Measurements from ENCODE around the gene BACE2.

The BACE2 gene

DNA sequence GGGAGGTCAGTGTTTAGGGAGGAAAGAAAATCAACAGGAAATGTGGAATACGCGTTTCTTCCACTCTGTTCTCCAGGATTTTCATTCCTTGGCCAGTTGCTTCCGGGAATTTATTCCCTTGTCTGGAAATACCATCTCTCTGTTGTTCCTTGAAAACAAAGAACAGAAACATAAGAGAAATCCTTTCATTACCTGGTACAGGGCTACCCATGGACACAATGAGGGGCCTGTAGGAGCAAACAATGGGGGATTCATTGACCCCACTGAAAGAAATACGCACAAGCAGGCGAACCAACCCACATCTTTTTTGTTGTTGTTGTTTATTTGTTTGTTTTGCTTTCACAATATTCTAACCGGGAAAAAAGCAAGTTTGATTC lies 20.0 kb upstream of the BACE2 start:
- no peak for DNase-seq (ENCODE audit: low read depth)
- TF ChIP-seq, protein P1, sequence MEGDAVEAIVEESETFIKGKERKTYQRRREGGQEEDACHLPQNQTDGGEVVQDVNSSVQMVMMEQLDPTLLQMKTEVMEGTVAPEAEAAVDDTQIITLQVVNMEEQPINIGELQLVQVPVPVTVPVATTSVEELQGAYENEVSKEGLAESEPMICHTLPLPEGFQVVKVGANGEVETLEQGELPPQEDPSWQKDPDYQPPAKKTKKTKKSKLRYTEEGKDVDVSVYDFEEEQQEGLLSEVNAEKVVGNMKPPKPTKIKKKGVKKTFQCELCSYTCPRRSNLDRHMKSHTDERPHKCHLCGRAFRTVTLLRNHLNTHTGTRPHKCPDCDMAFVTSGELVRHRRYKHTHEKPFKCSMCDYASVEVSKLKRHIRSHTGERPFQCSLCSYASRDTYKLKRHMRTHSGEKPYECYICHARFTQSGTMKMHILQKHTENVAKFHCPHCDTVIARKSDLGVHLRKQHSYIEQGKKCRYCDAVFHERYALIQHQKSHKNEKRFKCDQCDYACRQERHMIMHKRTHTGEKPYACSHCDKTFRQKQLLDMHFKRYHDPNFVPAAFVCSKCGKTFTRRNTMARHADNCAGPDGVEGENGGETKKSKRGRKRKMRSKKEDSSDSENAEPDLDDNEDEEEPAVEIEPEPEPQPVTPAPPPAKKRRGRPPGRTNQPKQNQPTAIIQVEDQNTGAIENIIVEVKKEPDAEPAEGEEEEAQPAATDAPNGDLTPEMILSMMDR (IDR thresholded peaks at IDR 0.05; ENCODE audit: low read length, missing control alignments) = no peak
- H3K4me3 ChIP-seq (replicated peaks; ENCODE audit: low read depth, low read length) = no peak overlapping the region

DNA sequence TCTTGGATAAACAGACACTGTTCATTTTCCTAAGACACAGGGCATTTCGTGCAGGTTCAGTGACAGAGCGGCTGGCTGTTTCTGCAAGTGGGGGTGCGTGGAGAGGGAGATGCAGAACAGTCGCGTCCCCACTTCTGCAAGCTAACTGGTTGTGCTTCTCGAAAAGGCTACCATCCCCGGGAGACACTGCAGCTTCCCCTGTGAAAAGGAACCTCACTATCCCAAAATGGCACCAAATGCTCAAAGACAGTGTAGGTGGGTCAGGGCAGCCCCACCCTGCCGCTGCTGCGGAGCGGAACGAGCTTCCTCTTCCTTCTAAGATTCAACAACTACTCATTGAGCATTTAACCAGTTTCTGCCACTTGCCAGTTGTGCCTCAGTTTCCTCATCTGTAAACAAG lies 19.2 kb upstream of the BACE2 start:
- H3K4me3 ChIP-seq (replicated peaks; ENCODE audit: low read depth, low read length) = no peak overlapping the region
- DNase-seq (ENCODE audit: low read depth) = no peak
- TF ChIP-seq, protein P1 (IDR thresholded peaks at IDR 0.05; ENCODE audit: low read length, missing control alignments) = no peak

DNA sequence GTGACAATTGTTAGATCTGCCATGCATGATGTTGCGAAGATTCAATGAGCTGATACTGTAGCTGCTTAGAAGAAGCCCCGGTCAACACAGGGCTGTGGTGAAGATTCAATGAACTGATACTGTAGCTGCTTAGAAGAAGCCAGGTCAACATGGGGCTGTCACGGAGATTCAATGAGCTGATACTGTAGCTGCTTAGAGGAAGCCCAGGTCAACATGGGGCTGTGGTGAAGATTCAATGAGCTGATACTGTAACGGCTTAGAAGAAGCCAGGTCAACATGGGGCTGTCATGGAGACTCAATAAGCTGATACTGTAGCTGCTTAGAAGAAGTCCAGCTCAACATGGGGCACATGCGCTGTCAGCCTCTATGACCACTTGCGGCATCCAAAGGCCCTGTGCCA lies 18.8 kb upstream of the BACE2 start:
- no peak overlapping the region for H3K4me3 ChIP-seq (replicated peaks; ENCODE audit: low read depth, low read length)
- TF ChIP-seq, protein P1 (IDR thresholded peaks at IDR 0.05; ENCODE audit: low read length, missing control alignments) = no peak

DNA sequence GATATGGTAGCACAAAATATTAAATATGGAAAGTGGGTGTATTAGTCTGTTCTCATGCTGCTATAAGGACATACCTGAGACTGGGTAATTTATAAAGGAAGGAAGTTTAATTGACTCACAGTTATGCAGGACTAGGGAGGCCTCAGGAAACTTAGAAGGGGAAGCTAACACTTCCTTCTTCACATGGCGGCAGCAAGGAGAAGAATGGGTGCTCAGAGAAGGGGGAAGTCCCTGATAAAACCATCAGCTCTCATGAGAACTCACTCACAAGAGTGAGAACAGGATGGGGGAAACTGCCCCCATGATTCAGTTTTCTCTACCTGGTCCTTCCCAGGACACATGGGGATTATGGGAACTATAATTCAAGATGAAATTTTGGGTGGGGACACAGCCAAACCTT lies 15.8 kb upstream of the BACE2 start:
- DNase-seq (ENCODE audit: low read depth) = no peak
- H3K4me3 ChIP-seq (replicated peaks; ENCODE audit: low read depth, low read length) = no peak overlapping the region
- TF ChIP-seq, protein P1 (IDR thresholded peaks at IDR 0.05; ENCODE audit: low read length, missing control alignments) = no peak

More for the DNA sequence above, 18.8 kb upstream of the BACE2 start:
- no peak for DNase-seq (ENCODE audit: low read depth)

DNA sequence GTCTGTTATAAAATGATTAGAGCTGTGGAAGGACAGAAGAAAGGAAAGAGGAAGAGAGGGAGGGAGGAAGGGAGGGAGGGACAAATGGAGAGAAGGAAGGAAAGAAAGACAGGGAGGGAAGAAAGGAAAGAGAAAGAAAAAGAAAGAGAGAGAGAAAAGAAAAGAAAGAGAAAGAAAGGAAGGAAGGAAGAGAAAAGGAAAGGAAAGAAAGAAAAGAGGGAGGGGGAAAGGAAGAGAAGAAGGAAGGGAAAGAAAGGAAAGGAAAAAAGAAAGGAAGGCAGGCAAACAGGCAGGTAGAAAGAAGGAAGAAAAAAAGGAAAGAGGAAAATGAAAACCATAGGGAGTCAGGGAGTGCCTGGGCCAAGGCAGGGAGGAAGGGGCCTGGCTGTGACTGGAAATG lies 14.5 kb upstream of the BACE2 start:
- DNase-seq (ENCODE audit: low read depth) = no peak
- no peak overlapping the region for H3K4me3 ChIP-seq (replicated peaks; ENCODE audit: low read depth, low read length)
- TF ChIP-seq, protein P1 (IDR thresholded peaks at IDR 0.05; ENCODE audit: low read length, missing control alignments) = no peak

DNA sequence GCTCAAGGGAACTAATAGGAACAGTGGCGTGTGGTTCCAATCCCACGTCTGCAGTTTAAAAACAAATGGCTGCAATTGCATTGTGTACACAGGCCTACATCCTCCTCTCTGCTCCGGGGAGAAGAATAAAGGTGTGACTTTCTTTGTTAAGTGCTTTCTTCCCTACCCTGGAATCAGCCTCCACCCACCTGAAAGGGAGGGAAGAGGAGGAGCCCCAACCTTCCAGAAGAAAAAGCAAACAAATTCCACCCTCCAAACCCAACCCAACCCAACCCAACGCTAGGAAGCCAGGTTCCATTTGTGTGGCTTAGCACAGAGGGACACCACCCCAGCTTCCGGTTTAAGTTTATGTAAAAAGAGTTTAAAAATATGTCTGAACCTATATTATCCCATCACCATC lies 11.8 kb upstream of the BACE2 start:
- TF ChIP-seq, protein P1 (IDR thresholded peaks at IDR 0.05; ENCODE audit: low read length, missing control alignments) = no peak
- H3K4me3 ChIP-seq (replicated peaks; ENCODE audit: low read depth, low read length) = no peak overlapping the region
- DNase-seq (ENCODE audit: low read depth) = no peak

DNA sequence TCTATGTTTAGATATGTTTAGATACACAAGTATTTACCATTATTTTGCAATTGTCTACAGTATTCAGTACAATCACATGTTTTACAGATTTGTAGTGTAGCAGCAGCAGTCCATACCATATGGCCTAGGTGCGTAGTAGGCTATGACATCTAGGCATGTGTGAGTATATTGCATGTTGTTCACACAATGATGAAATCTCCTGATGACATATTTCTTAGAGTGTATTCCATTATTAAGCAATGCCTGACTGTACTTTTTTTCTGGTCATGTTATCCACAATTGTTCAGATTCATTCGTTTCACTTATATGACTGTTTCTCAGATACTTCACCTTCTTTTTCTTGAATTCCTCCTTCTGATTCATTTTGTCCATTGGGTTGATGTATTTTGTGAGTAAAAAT lies 9.9 kb upstream of the BACE2 start:
- DNase-seq (ENCODE audit: low read depth) = no peak
- TF ChIP-seq, protein P1 (IDR thresholded peaks at IDR 0.05; ENCODE audit: low read length, missing control alignments) = no peak
- no peak overlapping the region for H3K4me3 ChIP-seq (replicated peaks; ENCODE audit: low read depth, low read length)

All from fibroblast of pulmonary artery (primary cell).